Stimulated activated CD8-positive, alpha-beta memory T cell treated with anti-CD3 and anti-CD28 coated beads, Interleukin-4, amount 100 ng/mL, for 24 hours (primary cell): ENCODE measurements around the gene STK10.

Source experiments
- DNase-seq: peaks from one replicate; pipeline ENCODE4 v3.0.0-alpha.2; 2020; ENCODE audit warnings: low read depth

Gene STK10

DNA sequence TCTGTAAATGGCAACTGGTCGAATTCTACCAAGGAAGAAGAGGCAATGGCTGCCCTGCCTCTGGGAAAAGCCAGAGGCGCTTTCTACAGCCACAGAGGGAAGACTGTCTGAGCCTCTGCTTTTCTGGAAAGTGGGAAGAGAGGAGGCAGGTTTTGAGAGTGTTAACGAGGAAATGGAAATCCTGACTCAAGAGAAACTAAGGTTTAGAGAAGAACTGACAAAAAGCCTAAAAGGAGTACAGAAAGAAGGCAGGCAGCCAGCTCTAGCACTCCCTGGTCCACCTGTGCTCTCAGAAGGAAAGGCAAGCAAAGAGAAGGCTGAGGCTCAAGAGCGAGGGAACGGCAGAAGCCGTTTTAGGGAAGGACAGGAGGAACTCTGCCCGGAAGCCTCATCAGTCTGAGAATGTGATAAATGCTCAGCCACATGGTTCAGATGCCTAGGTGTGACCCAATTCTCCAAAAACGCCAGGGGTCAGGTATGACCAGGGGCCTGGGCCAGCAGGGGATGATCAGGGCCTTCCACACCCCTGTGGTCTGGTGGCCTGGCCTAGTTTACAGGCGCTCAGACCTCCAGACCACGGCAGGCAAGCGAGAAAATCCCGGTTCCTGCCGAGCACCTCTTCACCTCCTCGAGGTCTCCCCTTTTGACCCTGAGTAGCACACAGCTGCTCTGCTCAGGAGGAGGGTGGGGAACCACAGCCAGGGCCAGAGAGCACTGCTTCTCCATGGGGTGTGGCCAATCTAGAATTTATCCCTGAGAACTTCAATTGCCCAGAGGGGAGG lies 101.6 kb downstream of the STK10 start:
- no peak for DNase-seq

GRCh38 chr5:172085738-172086137 lies 102.3 kb downstream of the STK10 start:
- DNase-seq = no peak

GRCh38 chr5:172082180-172082579 lies 105.8 kb downstream of the STK10 start:
- no peak for DNase-seq

GRCh38 chr5:172079876-172080275 lies 108.1 kb downstream of the STK10 start:
- no peak for DNase-seq

DNA sequence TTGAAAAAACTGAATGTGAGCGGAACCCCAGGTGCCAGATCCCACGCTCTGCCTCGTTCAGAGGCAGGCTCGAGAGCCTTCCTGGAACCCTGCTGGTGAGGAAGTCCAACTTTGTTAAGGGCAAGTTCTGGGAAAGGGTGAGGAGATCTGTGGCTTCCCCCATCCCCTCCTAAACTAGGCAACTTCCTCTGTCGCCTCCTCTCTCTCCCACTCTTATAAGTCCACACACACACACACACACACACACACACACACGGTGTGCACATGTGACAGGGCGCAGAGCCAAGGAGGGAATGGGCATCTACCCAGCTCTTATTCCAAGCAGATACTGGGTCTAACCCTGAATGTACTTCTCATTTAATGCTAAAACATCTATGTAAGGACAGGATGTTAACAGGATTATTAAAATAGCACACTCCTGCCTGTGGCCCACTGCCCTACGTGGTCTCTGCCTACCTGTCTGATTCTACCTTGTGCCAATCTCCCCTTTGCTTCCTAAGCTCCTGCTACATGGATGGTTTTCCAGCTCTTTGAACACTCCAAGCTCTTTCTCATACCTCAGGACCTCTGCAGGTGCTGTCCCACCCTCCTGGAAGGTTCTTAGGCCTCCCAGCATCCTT lies 109.2 kb downstream of the STK10 start:
- DNase-seq = no peak

DNA sequence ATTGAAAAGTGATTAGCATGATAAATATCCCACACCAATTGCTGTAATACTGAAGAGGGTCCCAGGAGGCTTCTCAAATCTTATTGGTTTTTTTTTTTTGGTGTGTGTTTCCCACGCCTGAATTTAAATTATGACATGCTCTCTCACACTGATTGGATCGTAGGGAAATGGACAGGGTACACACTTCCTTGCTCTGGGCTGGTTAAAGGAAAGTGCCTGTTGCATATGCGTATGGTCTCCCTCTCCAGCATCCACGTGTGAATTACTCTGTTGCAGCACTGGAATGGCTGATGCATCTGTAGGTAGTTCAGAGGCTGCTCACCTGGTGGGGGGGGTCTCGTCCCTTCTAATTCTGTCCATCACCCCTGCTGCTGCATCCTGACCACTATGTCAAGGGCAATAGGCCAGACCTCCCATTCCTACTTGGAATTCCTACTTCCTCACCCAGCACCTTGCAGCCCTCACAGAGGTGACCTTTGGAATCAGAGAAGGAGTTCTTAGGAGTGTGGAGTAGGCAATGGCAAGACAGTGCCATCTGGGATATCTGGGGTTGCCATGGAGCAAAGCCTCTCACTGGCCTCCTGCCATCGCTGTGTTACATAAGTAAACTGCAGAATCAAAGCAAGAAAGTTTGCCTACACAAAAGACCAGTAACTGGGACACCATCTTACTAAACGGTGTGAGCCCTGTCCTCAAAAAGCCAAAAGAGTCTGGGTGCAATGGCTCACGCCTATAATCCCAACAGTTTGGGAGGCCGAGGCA lies 110.2 kb downstream of the STK10 start:
- no peak for DNase-seq

DNA sequence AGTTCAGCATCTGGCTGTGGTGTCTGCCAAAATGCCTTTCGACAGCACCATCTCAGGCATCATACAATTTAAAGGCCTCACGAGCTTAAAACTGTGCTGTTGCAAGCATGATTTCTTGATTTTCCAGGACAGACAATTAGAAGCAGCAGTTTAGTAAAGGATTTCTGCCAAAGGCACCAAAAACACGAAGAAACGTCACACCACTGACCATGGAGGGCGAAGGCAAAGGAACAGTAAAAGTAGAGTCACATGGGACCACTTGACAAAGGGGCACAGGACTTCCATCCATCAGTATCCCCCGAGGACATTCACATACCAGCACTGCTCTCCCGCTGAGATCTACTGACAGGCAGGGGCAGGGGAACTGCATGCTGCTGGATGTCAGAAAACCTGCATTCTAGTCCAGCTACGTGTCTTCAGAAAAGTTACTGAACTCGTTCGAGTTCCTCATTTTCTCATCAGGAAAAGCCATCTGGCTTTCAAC lies 111.2 kb downstream of the STK10 start:
- no peak for DNase-seq

DNA sequence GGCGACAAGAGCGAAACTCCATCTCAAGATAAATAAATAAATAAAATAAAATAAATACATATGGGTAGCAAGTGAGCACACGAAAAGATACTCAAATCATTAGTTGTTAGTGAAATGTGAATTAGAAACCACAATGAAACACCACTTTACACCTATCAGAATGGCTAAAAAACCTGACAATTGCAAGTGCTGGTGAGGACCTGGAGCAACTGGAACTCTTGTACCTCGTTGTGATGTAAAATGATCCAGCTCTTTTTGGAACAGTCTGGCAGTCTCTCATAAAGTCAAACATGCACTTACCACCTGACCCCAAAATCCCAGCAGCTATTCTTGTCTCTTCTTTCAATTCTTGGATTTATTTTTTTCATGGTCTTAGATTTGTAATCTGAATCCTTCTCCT lies 112.4 kb downstream of the STK10 start:
- no peak for DNase-seq

GRCh38 chr5:172074896-172075295 lies 113.1 kb downstream of the STK10 start:
- DNase-seq = no peak

DNA sequence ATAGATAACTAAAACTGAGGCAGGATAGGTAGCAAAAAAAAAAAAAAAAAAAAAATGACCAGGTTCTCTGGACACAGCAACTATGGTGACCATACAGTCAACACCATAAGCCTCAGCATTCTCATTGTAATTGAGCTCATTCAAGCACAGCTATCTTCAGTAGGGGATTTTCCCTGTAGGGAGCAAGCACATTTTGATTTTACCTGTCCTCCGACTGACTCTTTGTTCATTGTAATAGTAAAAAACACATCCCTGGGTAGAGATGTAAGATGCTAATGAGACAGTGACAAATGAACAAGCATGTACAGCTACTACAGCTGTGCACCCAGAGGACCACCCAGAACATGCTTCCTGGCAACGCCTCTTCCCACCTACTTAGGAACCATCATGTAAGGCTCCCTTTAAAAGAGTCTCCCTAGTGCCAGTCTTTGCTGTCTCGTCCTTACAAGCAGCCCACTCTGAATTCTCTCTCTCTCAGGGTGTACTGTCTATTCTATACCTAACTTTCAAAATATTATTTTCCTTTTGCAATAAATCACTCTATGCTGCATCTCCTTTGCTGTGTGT lies 116.6 kb downstream of the STK10 start:
- no peak for DNase-seq

DNA sequence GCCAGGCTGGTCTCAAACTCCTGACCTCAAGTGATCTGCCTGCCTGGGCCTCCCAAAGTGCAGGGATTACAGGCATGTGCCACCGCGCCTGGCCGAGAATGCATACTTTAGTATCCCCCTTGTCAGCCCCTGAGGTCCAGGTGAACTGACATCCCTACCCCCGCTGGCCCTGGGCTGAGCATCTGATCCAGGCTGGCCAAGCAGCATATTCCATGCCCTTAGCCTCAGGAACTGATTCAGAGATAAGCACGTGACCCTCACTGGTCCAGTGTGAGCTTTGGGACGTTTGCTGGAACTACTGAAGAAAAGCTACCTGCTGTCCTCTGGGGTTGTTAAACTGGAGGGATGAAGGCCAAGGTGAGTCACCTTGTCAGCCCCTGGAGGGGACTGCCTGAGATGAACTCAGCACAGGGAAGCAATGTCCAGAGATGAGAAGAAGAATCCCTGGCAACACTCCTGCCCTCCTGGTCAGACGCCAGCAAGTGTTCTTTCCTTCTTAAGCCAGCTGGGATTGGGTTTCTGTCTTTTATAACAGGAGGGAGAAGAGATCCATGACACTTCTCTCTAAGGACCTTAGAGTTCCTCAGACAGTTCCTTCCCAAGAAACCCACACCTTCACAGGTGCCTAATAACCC lies 122.5 kb downstream of the STK10 start:
- no peak for DNase-seq

DNA sequence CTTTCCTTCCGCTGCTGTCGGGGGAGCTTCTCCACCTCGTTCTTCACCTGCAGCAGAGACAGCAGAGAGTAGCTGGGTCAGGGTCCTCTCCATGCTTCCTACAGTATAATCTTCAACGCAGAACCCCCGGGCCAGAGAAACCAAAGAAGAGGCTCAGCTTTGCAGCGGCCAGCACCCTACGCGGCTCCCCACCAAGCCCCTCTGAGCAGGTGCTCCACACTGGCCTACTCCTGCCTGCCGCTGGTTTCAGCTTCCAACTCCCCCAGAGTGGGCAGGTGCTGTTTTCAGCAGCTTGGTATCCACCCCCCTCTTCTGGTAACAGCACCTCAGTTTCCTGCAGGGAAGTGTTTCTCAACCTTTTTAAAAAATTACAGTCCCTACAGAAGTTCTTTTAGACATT lies 123.3 kb downstream of the STK10 start:
- DNase-seq = no peak

DNA sequence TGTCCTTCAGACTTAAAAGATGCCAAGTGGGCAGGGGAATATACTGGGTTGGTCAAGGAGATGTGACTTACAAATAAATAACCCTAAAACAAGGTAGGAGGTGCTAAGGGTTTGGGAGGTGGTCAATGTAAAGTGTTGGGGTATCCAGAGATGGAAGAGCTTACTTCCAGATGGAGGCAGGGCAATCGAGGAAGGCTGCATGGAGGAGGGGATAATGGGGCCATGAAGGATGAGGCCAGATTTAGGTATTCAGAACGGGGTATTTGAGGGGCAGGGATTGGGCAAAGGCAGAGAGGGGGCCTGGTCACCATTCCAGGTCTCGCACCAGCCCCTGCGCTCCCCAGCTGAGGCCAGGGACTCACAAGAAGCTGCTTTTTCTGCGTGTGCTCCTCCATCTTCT lies 123.7 kb downstream of the STK10 start:
- no peak for DNase-seq

DNA sequence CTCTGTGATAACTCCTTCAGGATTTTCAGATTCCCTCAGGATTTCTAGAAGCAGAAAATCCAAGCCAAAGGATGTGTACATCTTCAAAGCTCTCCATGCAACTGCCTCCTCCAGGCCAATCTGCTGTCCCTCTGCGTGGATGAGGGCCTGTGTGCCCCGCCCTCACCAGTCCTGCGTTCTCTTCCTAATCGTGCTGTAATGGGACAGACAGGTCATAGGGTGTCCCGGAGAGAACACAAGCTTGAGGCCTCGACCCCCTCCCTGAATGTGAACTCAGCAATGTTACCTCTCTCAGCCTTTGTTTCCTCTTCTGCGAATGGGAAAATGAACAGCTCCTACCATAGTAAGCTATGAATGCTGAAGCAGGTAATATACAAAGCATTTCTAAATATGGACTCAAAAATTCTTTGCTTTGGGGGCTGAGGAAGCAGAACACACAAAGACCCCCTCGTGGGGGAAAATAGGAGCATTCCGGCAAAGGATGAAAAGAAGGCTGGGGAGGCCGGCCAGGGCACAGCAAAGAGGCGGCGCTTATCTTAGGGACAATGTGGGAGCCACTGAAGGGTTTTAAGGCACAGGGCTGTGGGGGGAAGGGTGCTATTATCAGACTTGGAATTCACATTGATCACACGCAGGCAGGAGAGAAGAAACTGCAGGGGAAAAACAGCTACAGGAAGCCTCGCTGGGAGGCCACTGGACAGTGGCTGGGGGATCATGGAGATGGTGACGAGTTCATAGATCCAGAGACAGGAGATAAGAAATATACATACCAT lies 124.4 kb downstream of the STK10 start:
- no peak for DNase-seq

DNA sequence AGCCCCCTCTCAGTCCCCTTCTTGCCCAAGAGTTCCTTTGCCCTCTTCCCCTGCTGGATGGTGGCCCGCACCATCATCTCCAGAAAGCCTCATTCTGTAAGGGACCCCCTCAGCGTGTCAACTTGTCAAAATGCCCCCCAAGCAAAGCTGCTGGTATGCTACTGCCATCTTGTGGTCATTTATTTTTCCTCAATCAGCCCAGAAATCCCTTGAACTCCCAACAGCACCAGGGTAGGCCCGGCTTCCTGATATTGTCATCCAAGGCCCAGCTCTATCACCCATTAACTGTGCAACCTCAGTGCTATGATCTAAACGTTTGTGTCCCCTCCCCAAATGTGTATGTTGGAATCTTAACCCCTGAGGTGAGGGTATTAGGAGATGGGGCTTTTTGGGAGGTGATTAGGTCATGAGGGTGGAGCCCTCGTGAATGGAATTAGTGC lies 128.3 kb downstream of the STK10 start:
- no peak for DNase-seq

DNA sequence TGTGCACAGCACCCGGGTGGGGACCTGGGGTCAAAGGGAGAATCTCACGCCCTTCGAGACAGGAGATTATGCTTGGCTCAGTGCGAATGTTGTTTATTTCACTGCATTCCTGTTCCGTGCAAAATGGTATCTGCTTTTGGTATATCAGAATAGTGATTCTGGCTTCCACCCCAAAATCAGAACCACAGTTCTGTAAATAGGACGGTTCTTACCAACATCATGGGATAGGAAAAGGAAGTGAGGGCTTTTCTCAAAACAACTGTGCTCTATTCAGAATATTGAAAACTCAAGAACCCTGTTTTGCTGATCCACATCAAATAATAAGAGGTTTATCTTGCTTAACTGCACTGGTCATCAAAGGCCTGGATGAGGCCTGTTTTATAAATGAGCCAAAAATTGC lies 129.9 kb downstream of the STK10 start:
- no peak for DNase-seq

DNA sequence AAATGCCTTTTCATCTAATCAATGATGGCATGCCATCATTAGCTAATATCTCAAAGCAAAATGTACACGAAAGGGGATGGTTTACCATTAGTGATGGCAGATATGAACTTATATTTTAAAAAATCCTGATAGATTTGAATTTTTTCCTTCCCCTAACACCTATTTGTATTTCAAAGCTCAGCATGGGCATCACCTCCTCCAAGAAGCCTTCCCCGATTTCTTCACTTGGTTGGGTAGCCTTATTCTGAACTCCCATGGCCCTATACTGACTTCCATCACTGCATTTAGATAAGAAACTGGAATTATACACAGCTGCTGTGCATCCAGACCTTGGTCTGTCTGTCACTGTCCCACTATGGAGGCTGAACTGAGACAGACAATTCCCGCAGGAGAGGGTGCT lies 132.0 kb downstream of the STK10 start:
- DNase-seq = no peak

GRCh38 chr5:172055421-172055820 lies 132.6 kb downstream of the STK10 start:
- no peak for DNase-seq

GRCh38 chr5:172054611-172055153 lies 133.3 kb downstream of the STK10 start:
- no peak for DNase-seq

GRCh38 chr5:172052450-172053236 lies 135.4 kb downstream of the STK10 start:
- no peak for DNase-seq
